DND-41 (cell line): Measurements from ENCODE around the gene RAB4A.

Source experiments
- EZH2 ChIP-seq: IDR thresholded peaks from 3 replicates; pipeline ENCODE4 v1.6.1; 2012; ENCODE audit warnings: borderline replicate concordance, low read depth, mild to moderate bottlenecking, moderate library complexity, low read length, inconsistent platforms; ENCODE audit not compliant: severe bottlenecking
- TF ChIP-seq, protein P1 (sequence below): IDR thresholded peaks from 2 replicates; pipeline ENCODE4 v1.5.1; 2012; ENCODE audit warnings: borderline replicate concordance, low read length, moderate library complexity, mild to moderate bottlenecking; ENCODE audit not compliant: poor library complexity, severe bottlenecking; ENCODE audit errors: extremely low read depth

DNA sequence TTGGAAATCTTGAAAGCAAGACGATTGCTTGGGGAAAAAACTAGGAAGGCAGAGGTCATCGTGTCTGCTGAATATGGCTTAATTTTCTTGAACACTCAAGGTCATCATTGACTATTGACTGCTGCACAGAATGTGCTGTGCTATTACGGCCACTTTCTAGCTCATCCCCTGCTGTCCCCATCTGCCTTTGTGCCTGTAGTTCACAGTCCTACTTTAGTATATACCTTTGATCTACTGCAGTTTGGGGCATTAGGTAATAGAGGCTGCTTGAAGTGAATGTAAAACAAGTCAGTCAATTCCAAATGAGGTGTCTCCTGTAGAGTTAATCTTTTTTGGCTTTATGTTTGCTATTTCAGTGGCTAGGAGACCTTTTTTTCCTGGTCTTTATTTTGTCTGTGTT, 8.3 kb downstream of the RAB4A start:
- TF ChIP-seq, protein P1, sequence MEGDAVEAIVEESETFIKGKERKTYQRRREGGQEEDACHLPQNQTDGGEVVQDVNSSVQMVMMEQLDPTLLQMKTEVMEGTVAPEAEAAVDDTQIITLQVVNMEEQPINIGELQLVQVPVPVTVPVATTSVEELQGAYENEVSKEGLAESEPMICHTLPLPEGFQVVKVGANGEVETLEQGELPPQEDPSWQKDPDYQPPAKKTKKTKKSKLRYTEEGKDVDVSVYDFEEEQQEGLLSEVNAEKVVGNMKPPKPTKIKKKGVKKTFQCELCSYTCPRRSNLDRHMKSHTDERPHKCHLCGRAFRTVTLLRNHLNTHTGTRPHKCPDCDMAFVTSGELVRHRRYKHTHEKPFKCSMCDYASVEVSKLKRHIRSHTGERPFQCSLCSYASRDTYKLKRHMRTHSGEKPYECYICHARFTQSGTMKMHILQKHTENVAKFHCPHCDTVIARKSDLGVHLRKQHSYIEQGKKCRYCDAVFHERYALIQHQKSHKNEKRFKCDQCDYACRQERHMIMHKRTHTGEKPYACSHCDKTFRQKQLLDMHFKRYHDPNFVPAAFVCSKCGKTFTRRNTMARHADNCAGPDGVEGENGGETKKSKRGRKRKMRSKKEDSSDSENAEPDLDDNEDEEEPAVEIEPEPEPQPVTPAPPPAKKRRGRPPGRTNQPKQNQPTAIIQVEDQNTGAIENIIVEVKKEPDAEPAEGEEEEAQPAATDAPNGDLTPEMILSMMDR, result no peak
- TF ChIP-seq EZH2, result no peak
